Renal cortical epithelial cell (primary cell): ENCODE measurements around the gene SNX3. TPM values are rescaled to one million over a fixed set of nuclear protein-coding genes. Genes with fewer than 3 reads are reported as not detected.
"Not testable (repeated sequence)": the region's sequence is repeated elsewhere in the genome, so short reads cannot be mapped to it uniquely, and the experiment has no call there.

Experiments used
- DNase-seq: peaks from one replicate; pipeline ENCODE4 v3.0.0-alpha.2; 2011; ENCODE audit warnings: low read depth
- total RNA-seq: library from RNA; depleted of rRNA; stranded (reverse); fragments of >200 nt; gene quantifications from 2 replicates; pipeline ENCODE4 v1.2.3, GENCODE V29; 2014

SNX3 gene
- total RNA-seq, 1 donor from 2014 or later, result 228 TPM

DNA sequence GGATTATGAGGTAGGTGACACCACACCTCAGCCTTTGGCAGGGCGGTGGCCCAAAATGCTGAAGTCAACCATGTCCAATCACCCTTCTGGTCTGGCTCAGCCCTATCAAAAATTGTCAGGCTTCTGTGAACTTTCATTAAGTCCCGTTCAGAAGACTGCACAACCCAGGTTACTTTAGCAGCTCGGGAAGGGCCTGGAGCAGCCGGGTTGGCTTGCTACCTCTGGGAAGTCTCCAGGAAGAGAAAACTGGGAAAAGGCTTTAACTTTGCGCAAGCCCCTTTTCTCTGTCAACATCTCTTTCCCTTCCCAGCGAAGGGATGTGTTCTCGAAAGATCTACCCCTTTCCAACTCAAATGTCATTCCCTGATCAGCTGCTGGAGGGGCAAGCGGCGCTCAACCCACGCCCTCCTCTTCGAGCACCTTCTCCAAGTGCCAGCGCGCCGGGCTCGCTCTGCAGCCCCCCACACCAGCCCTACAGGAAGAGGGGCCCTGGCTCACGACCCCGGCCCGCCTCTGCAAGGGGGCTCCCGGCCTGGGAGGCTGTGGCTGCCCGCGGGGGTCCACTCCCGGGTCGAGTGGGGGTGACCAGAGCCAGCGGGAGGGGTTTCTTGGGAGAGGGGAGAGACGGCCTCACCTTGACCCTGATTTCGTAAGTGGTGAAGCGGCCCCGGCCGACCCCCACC, 573 bp downstream of the SNX3 start:
- DNase-seq, result peak; percentile 38

DNA sequence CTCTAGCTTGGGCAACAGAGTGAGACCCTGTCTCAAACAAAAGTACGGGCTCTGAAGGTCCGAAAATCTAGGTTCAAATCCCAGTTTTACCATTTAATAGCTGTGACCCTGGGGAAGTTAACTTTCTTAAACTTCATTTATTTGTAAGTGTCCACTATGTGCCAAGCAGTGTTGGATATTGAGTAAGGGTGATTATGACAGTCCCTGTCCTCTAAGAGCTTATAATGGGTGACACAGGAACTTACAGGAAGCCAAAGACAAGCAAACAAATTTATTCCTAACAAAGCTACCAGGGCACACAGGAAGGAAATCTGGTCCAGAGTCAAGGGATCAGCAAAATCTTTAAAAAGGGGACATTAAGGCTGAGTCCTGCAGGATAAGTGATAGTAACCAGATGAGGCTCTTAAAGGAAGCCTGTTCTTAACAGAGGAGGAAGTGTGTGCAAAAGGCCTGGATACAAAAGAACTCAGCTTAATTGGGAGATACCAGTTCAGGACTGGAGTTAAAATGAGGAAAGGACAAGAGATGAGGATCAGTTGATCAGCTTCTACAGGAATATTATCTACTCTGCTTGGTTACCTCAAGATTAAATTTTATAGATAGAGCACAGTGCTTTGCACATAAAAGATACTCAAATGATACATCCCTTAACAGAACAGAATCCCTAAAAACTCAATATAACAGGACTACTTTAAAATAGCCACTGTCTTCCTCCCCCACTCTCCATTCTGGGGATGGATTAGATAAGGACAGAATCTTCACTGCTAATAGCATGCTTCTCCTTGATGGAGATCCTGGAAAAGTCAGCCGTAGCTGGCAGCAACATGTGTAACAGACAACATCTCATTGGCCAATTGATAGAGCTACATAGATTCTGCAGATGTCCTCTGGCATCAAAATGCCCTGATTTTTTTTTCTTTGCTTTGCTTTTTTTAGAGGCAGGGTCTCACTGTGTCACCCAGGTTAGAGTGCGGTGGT, 6.1 kb downstream of the SNX3 start:
- DNase-seq, result no peak

DNA sequence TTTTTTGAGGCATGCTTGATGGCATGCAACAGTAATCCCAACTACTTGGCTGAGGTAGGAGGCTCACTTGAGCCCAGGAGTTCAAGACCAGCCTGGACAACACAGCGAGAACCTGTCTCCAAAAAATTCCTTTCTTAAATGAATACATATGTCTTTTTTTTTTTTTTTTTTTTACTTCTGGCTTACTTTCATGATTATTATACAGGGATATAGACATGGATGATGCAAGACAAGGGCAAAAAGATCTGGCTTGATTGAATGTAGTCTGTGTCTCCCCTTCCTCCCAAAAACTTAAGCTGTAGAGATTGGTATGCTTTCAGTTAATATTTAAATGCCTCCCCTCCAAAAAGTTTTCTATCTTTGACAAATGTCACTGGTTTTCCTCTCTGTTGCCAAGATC, 7.6 kb downstream of the SNX3 start:
- DNase-seq, result no peak

DNA sequence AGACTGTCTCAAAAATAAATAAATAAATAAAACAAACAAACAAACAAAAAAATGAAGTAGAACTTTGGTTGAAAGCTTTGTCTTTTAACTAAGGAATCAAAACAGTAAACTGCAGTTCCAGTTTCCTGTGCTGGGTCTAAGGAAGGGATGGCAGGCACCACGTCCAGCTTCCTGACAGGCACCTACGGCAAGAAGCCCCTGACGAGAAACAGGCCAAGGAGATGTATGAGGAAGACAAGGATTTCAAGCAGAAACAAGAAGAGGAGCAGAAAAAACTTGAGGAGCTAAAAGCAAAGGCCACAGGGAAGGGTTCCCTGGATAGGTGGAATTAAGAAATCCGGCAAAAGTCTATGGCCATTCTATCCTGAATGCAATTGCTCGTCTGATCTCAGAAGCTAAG, 8.8 kb downstream of the SNX3 start:
- no peak for DNase-seq

DNA sequence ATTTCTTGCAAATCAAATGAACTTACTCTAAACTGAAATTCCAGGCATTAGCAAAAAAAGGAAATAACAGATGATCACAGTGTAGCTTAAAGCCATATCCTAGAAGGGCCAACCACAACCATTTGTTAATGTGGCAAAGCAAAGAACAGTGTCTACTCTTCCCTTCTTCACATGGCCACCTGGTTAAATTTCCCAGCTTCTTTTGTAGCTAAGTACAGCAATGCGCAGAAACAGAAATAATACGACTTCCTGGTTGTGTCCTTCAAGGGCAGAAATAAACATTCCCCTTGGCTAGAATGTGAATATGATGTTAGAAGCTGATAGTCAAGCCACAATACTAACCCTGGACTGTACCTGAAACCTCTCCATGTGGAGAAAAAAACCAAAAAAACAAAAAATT, 9.6 kb downstream of the SNX3 start:
- no peak for DNase-seq

DNA sequence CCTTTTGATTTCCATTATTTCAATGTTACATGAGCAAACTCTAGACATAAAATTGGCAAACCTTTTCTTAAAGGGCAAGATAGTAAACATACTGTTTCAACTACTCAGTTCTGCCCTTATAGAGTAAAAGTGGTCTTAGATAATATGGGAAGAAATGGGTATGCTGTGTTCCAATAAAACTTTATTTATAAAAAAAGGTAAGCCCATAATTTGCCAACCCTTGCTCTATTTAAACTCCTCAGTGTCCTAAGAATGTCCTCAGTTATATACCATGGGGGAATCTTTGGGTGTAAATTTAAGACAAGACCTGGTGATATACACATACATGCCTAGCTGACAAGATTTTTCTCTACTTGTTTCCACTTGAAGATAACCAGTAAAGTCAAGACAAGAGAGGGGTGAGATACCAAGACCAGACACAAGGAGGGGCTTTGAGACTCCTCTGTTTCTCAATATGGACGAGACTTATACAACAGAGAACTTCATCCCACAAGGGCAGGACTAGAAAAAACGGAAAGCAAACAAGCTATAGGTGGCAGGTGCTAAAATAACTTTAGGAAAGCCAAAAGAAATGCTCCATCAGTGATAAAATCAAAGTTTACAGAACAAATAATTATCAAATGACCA, 10.5 kb downstream of the SNX3 start:
- DNase-seq, result peak; percentile 28

DNA sequence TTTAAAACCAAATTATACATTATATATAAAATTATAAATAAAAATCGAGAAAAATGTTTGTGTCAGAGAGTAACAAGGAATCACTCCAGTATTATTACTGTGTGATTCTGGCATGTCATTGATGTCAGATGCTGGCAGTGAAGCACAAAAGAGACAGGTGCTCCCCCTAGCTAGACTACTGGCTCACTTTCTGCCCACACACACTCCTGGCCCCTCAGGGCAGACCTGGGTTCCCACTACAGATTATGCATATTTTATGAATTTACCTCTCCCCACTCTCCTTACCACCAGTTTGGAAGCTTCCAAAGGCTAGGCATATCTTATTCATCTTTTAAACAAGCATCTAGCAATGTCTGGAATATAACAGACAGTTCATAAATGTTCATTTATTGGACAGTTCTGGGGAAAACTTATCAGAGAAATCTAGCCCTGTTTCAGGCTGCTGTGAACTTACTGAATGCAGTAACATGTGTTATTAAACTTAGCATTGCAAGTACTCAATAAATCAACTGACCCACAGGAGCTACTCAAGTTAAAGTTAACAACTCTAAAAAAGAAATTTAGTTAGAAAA, 12.8 kb downstream of the SNX3 start:
- no peak for DNase-seq

DNA sequence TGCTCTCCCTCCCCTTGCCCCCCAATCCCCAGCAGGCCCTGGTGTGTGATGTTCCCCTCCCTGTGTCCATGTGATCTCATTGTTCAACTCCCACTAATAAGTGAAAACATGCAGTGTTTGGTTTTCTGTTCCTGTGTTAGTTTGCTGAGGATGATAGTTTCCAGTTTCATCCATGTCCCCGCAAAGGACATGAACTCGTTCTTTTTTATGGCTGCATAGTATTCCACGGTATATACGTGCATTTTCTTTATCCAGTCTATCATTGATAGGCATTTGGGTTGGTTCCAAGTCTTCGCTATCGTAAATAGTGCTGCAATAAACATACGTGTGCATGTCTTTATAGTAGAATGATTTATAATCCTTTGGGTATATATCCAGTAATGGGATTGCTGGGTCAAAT, 15.7 kb downstream of the SNX3 start:
- DNase-seq, result not testable (repeated sequence)

DNA sequence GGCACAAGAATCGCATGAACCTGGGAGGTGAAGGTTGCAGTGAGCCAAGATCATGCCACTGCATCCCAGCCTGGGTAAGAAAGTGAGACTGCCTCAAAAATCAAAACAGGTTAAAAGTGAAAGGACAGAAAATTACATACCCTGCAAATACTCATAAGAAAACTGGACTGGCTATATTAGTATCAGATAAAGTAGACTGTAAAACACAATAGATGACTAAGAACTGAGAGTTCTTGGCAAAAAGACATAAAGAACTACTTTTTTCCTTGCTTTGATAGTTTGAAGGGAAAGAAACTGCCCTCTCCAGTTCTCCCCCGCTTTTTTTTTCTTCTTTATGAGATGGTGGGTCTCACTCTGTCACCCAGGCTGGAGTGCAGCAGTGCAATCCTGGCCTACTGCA, 17.0 kb downstream of the SNX3 start:
- no peak for DNase-seq

DNA sequence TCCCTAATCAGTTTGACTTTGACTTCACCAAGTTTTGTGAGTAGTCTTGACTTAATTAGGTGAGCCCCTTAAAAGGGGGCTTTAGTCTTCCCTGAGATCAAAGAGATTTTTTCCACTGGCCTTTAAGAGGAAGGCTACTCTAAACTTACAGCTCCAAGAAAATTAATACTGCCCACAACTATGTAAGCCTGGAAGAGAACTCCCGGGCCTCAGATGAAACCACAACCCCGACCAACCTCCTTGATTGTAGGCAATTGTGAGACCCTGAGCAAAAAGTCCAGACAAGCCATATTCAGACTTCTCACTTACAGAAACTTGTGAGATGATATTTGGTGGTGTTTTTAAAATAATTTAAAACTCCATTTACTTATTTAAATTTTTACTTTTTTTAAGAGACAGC, 18.1 kb downstream of the SNX3 start:
- no peak for DNase-seq

DNA sequence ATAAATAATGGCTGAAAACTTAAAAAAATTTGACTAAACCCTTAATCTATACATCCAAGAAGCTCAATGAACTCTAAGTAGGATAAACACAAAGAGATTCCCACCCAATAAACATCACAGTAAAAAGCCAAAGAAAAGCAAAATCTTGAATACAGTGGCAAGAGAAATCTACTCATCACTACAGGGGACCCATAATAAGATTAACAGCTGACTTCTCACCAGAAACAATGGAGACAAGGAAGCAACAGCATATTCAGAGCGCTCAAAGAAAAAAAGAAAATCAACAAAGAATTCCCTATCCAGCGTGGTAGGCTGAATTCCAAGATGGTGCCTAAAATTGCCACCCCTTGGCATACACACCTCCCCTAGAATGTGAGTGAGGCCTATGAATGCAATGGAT, 18.6 kb downstream of the SNX3 start:
- no peak for DNase-seq

DNA sequence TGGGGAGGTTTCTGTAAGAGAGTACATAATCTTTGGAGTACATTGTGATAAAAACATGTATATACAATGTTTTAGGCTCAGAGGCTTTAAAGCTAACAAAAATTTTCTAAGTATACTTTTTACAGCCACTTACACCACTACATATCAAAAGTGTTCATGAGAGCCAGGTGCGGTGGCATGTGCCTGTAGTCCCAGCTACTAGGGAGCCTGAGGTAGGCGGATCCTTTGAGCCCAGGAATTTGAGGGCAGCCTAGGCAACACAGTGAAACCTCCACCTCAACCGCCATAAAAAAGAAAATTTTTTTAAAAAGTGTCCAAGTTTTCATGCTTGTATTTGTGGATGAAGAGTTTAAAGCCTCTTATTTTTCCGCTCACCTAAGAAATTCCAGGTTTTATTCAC, 22.5 kb downstream of the SNX3 start:
- no peak for DNase-seq

DNA sequence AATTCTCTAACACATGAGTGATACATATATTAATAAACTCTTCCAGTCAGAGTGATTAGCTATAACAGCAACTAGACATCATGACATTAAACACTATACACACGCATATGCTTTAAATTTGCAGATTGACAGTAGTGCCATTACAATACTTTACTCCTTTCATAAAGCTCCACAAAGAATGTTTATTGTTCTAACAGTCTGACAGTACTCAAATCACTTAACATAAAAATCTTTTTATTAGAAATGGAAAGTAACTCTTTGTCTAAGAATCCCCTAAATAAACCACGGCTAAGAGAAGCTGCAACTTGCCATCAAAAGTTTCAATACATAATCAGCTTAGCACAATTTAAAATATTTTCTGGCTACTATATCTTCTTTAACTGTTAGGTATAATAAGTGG, 24.0 kb downstream of the SNX3 start:
- DNase-seq, result no peak

DNA sequence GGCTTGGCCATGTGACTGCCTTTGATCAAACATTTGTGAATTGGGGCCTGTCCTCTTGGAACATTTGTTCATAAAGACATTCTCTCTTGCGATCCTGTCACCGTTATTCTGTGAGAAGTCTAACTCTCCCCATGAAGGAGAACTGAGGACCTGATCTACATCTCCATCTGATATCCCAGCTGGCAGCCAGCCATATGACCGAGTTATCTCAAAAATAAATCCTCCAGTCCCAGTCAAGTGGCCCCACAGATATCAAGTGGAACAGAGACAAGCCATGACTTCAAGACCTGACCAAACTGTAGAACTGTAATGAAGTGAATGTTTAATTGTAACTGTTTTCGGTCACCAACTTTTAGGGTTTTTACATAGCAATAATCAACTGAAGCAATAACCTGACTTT, 25.7 kb downstream of the SNX3 start:
- no peak for DNase-seq

DNA sequence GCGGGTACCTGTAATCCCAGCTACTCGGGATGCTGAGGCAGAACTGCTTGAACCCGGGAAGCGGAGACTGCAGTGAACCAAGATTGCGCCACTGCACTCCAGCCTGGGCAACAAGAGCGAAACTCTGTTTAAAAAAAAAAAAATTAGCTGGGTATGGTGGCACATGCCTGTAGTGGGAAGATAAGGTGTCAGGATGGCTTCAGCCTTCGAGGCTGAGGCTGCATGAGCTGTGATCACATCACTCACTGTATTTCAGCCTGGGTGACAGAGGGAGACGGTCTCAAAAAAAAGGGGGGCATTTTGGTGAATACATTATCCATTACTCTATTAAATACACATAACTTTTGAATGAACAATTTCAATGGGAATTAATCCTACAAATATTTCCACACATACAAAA, 32.4 kb downstream of the SNX3 start:
- no peak for DNase-seq

DNA sequence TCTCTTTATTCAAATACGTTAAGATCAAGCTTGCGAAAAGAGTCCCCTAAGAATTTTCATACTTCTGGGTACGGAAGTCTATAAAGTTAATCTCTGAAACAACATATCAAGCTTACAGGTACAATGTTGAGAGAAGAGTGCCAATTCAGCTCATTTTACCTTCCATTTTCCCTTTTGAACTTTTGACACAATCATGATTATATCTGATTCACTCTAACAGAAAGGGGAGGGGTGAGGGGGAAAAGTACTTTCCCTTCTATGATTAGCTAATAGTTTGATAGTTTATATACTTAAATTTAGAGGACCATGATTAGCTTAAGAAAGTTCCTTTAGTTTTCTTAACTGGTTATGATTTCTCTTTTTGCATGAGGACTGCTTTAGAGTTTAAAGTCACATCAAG, 33.5 kb downstream of the SNX3 start:
- DNase-seq, result no peak

DNA sequence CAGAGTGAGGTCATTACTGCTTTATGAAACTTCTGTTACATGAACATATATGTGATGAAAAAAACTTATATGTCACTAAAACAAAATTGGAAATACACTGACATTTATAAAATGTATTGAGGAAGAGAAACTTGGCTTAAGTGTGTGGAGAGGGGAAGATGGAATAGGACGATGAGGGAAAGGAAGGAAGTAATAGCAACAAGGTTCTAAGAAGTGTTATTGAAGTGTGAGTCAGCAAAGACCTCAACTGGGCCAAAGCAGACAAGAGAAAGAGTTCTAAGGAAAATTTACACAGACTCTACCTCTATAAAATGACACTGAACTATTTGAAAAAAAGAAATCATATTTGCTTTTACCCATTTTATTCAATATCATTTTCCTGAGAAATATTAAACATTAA, 38.3 kb downstream of the SNX3 start:
- no peak for DNase-seq

DNA sequence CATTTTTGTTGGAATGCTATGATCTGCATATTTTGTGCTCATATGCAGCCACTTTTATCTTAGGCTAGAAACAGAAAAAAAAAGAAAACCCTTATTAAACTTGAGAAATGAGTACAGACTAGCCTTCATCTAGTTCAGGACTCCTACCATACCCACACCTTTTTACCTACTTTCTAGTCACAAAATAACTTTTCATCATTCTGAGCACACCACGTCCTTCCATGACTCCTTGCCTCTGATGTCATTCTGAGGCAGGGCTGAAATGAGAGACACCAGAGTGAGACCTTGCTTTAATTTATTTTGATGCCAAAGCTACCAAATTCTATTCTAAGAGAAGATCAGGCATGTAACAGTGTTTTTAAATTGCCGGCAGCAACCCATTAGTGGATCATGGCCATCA, 38.8 kb downstream of the SNX3 start:
- DNase-seq, result no peak

DNA sequence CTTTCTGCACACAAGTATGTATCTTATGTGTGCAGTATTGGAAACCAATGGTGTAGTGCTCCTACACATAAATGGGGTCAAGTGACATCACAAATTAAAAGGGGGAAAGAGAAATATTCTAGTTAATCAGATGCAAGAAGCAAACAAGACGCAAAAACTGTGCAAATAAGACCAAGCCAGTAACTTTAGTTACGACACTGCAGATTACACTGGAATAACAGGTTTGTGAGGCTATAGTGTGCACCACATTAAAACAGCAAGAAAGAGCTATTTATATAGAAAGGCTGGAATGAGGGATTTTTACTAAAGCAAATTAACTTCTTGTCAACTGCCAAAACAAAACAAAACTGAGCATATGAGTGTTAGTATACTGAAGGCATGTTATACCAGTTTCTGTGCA, 49.2 kb downstream of the SNX3 start:
- DNase-seq, result no peak

DNA sequence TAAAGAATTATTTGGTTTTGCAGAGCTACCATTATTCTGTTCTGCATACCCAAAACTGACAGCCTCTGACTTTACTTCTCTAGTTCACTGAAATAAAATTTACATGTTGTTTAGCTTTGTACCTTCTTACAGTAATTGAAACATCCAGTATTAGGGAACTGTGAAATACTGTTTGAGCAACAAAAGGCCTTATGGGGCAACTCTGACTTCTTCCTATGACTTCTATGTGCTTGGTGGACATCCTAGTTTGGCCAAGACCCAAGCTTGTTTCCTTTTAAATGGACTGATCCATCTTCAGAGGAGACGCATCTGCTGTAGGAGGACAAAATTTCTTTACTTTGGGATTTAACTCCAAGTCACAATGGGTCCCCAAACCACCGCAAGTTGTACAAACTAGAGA, 50.3 kb downstream of the SNX3 start:
- DNase-seq, result no peak

DNA sequence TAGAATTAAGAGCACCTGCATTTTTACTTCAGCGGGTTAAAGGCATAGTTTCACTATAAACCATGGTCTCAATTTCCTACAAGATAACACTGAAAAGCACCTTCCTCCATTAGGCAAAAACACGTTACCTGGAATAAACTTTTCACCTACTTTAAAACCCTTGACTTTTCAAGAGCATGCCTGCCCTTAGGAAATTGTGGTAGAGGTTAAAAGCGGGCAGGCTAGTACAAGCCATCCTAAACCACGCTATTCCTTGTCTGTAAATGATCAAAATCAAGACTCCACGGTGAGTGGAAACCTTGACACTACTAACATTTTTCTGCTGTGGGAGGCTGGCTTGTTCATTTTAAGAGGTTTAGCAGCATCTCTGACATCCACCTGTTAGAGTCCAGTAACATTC, 51.1 kb downstream of the SNX3 start:
- no peak for DNase-seq

DNA sequence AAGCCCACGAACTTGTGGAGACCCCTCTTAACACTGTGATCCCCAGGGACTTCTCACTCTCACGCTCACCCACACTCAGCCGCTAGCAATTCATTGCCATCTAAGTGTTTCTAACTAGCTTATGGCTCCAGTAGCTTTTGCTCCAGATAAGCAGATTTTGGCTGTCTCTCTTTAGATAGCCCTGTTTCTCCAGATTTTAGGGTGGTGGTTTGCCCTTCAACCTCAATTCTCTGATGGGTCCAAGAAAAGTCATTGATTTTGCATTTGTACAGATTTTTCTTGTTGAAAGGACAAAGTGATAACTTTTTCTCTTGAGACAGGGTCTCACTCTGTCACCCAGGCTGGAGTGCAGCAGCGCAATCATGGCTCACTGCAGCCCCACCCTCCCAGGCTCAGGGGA, 53.8 kb downstream of the SNX3 start:
- DNase-seq, result no peak
